ENCODE data around the gene HCCS.
A peak's percentile ranks its signal among the peaks of the same experiment; 100 is the strongest.

HCCS gene

DNA sequence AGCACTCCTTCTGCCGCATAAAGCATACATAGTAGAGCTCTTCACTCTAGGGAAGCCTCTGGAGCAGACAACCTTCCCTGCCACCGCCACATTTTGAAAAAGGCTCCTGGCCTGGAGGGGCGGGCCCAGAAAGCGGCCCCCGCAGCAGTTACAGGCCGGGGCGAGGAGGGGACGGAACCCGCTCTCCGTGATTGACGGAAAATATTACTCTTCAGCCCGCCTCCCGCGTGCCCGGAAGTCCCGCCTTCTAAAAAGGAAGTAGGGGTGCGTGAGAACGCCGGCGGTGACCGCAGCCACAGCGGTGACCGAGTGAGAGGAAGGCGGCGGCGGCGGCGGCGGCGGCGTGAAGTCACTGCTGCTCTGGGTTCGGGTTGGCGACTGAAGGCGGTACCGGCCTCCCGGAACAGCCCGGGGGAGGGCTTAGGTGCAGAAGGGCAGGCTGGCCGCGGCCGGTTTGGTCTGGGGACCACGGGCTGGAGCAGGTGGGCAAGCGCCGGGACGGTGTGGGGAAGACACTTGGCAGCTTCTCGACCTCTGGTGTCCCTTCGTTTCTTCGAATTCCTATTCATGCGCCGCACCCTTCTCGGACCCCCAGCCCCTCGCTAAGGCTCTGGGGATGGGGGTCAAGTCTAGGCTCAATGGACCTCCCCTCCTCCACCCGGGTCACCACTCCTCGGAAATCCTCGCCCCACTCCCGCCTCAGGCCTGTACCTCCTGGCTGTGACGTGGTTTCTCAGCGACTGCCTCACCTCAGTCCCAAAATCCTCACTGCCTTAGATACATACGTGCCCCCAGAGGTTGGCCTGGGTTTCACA lies at the start of gene HCCS:
Gene HCCS, plus strand, starts transcription at position 296 of the 815 bp plus-strand sequence. CDS start 729 bp downstream, outside the sequence.
- peak; percentile 74 for DNase-seq (ENCODE audit: low spot score)

DNA sequence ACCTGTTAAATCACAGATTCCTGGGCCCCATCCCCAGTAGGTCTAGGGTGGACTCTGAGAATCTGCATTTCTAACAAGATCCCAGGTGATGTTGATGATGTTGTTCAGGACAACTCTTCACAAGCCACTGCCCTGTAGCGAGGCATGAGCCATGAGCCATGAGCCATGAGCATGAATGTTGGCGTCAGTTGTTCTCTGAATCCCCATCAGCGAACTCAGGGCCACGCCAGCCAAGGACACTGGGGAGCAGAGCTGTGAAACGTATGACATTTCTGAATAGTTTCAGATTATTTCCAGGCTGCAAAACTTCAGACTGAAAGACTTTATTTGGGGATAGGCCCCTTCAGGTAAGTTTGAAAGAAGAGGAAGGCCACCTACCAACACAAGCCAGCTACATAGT lies 46.9 kb upstream of the HCCS start:
- no peak for DNase-seq (ENCODE audit: low spot score)

- DNase-seq (ENCODE audit: low spot score): no peak
These were observed 46.1 kb upstream of the HCCS start for GRCh38 chrX:11064851-11065600.

DNA sequence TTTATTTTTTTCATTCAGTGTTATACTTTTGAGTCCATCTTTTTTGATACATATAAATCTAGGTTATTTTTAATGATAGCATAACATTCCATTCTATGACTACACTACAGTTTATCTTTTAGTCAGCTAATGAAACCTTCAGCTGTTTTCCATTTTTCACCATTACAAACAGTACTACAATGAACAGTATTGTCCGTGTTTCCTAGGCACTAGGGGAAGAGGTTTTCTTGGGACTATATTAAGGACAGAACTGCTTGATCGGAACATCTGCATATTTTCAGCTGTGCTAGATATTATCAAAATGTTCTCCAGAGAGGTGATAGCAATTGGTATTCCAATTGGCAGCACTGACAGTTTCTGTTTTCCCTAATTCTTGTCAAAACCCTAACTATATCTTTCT lies 44.3 kb upstream of the HCCS start:
- no peak for DNase-seq (ENCODE audit: low spot score)

DNA sequence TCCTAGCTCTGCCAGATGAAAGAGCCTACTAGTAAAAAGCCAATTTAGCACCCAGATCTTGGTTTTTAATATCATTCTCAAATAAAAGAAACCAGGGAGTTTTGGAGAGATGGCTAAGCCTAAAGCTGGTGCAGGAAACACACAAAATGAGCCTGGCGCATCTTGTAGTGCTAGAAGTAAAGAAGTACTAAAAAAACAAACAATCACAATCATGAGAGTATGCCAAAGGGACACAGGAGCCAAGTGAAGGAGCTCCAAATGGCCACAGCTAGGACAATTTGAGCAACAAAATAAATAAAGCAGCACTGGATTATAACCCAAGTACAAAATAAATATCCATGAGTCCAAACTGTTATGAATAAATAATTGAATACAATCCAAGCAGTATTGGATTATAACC lies 37.8 kb upstream of the HCCS start:
- no peak for DNase-seq (ENCODE audit: low spot score)

- no peak for DNase-seq (ENCODE audit: low spot score)
These were observed 30.3 kb upstream of the HCCS start for GRCh38 chrX:11080741-11081305.

GRCh38 chrX:11081511-11081910 lies 29.6 kb upstream of the HCCS start:
- no peak for DNase-seq (ENCODE audit: low spot score)

DNA sequence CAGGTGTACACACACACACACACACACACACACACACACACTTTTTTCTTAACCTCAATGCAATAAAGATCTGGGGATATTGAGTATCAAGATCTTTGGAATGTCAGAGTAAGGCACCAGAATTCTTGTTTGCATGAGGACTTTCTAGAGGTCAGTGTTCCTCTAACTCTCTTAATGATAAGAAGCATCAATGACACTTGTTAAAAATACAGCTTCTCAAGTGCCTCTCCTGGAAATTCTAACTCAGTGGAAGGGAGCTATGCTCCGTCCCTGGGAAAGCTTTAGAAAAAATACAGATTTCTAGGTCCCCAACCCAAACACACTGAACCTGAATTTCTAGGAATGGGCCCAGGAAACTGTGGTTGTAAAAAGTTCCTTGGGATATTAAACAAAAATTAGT lies 25.8 kb upstream of the HCCS start:
- no peak for DNase-seq (ENCODE audit: low spot score)

GRCh38 chrX:11089802-11090201 lies 21.3 kb upstream of the HCCS start:
- no peak for DNase-seq (ENCODE audit: low spot score)

DNA sequence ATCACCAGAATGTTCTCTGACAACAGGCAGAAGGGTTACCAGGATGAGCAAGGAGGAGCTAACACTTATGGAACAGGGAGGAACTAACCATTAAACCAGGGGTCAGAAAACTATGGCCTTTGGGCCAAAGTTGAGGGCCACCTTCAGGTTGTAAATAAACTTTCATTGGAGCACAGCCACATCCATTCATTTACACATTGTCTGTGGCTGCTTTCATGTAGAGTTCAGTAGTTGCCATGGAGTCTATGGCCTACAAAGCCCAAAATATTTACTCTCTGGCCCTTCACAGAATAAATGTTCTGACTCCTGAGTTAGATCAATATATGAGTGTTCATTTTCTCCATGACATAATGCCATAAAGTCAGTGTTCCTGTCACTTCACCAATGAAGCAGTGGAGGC lies 13.2 kb upstream of the HCCS start:
- no peak for DNase-seq (ENCODE audit: low spot score)

GRCh38 chrX:11099465-11099864 lies 11.7 kb upstream of the HCCS start:
- no peak for DNase-seq (ENCODE audit: low spot score)

GRCh38 chrX:11100281-11101035 lies 10.7 kb upstream of the HCCS start:
- peak; percentile 12 for DNase-seq (ENCODE audit: low spot score)

GRCh38 chrX:11103006-11103405 lies 8.1 kb upstream of the HCCS start:
- DNase-seq (ENCODE audit: low spot score): no peak

DNA sequence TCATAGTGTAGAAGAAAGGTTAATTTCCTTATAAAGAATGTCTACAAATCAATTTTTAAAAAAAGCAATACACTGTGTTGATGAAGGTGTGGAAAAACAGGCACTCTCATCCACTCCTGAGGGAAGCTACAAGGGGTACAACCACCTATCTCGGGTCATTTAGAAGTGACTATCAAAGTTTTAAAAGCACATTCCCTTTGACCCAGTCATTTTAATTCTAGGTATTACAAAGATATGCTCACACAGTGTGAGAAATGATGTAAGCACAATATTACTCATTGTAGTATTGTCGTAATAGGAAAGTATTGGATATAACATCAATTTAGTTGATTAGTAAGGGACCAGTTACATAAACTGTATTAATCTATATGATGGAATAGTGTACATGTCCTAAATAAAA lies 7.4 kb upstream of the HCCS start:
- no peak for DNase-seq (ENCODE audit: low spot score)

- DNase-seq (ENCODE audit: low spot score): no peak
These were observed 6.1 kb upstream of the HCCS start for GRCh38 chrX:11105080-11105479.

GRCh38 chrX:11108253-11108941 lies 2.7 kb upstream of the HCCS start:
- no peak for DNase-seq (ENCODE audit: low spot score)

DNA sequence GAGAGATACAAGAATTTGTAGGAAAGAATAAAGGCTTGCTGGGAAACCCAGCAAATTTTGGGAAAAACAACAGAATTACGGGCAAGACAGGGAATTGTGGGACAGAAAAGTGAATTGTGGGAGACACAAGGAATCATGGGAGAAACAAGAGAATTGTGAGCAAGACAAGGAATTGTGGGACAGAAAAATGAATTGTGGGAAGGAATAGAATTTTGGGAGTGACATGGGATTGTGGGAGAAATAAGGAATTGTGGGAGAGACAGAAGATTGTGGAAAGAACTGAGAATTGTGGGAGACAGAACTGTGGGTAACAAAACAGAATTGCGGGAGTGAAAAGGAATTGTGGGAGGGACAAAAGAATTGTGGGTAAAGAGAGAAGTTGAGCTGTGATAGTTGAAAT lies 1.2 kb upstream of the HCCS start:
- DNase-seq (ENCODE audit: low spot score): no peak

- DNase-seq (ENCODE audit: low spot score): no peak
These were observed 815 bp downstream of the HCCS start for GRCh38 chrX:11111947-11112346.

DNA sequence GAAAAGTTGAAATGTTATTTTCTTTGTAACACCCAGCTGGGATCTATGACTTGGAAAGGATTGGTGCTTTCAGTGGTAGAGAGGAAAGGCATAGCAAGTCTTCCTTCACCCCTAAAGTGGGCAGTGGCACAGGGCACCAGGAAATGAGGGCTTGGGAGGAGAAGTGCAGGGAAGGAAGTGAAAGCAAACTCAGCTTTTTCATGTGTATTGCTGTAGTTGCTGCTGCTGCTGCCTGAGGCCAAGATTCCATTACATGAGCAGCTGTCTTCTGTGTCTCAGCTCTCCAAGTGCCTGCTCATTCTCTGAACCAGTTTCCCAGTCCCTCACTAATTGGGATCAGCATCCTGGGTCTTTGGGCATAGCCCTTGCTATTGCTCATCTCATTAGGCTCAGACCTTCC lies 2.6 kb downstream of the HCCS start:
- no peak for DNase-seq (ENCODE audit: low spot score)

- no peak for DNase-seq (ENCODE audit: low spot score)
These were observed 6.6 kb downstream of the HCCS start for GRCh38 chrX:11117745-11118144.

DNA sequence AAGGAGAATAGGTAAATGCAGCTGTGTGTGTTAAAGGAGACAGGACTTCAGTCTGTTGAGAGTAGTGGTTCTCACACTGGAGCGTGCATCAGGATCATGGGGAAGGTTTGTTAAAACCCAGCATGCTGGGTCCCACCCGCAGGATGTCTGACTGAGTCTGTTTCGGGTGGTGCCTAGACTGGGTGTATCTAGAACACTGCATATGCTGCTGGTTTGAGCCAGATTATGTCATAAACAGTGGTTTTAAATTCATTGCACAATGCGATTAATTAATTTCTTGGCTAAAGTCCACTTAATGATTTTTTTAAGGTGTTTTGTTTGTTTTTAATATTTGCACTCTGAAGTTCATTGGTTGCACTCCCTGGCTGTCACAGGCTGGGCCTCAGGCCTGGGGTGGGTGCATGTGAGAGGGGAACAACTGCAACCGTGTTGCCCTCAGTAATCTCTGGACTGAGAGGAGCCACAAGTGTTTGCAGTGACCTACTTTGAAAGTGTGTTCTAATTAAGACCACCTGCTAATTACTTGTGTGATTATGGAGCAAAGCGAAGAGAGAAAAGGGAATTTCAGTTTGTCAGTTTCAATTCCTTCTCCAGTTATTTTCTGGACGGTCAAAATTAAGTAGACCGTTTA lies 8.3 kb downstream of the HCCS start:
- no peak for DNase-seq (ENCODE audit: low spot score)

Data from LoVo (cell line).